HG02610 (cell line): ENCODE results near the gene MSRB2.

ENCODE experiments used
- ATAC-seq: cut with Tn5 transposase; IDR thresholded peaks from one replicate; pipeline ENCODE4 v1.9.1; 2021; ENCODE audit warnings: mild to moderate bottlenecking, moderate library complexity; ENCODE audit not compliant: unreplicated experiment

MSRB2 gene

DNA sequence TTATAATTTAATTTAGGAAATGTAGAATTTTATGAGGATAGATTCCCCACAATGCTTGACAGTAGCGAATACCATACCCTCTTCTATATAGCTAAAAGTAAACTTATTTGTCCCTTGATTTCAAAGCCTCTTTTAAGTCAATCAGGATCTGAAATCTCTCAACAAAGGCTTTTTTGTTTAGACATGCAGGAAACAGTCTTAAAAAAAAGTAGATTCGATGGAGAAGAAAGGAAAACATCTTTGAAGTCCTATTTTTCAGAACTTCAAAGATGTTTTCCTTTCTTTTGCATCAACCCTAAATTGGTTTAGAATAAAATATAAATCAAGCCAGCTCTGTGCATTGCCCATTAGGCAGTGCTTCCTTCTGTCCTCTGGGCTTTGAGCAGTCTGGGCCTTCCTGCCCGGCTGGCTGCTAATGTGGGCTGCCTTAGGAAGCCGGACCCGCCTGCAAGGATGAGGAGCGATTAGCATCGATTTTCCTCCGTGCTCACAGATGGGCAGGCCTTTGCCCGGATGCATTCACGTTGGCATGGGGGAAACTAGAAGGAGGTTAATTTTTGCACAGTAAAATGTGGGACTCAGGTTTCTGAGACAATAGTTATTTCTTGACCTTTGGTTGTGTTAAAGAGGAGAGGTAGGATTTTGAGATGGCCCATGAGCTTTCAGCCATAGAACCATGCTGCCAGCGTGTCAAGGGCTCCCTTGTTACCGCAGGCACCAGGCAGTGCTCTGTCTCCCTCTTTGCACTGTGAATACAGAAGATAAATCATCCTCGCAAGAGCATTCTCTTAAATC is 15.5 kb downstream of the MSRB2 start:
- no peak for ATAC-seq

DNA sequence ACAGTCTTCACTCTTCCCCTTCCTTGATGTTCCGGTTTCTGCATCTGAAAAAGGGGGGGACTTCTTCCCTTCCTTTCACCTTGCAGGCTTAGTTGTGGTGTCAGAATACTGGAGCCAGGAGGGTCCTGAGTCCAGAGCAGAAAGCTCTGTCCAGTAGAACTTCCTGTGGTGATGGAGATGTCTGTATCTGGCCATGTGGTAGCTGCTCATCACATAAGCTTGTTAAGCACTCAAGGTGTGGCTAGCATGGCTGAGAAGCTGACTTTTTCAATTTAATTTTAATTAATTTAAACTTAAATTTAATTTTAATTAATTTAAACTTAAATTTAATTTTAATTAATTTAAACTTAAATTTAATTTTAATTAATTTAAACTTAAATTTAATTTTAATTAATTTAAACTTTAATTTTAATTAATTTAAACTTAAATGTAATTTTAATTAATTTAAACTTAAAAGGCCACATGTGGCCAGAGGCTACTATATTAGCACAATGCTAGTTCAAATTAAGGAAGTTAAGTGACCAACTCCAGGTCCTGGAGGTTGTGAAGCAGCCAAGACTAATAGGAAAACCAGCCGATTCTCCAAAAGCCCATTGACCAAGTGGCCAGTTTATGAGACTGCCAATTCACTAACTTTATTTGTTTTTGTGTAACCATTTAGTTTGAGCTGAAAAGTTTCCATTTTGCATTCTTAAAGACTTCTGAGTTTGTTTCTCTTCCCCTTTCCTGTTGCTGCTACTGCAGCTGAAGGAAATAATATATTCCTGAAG is 16.3 kb downstream of the MSRB2 start:
- ATAC-seq = no peak

DNA sequence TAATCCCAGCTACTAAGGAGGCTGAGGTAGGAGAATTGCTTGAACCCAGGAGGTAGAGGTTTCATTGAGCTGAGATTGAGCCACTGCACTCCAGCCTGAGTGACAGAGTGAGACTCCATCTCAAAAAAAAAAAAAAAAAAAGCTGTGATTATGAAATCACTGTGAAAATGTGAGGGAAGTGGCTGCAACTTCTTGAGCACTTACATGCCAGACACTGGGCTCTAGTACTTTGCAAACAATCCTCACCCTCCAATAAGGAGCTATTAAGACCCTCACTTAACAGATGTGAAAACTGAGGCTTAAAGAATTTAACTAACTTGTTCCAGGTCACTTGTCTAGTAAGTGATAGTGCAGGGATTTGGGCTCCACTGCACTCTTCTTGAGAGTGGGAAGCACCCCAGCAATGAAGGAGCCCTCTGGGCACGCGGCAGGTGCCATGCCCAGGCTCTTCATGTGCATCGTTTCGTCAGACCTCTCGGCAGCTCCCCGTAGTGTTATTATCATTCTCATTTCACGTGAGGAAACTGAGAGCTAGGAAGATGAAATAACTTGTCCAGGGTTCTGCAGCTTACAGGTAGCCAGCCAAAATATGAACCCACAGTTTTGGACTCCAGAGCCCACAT is 19.0 kb downstream of the MSRB2 start:
- no peak for ATAC-seq

DNA sequence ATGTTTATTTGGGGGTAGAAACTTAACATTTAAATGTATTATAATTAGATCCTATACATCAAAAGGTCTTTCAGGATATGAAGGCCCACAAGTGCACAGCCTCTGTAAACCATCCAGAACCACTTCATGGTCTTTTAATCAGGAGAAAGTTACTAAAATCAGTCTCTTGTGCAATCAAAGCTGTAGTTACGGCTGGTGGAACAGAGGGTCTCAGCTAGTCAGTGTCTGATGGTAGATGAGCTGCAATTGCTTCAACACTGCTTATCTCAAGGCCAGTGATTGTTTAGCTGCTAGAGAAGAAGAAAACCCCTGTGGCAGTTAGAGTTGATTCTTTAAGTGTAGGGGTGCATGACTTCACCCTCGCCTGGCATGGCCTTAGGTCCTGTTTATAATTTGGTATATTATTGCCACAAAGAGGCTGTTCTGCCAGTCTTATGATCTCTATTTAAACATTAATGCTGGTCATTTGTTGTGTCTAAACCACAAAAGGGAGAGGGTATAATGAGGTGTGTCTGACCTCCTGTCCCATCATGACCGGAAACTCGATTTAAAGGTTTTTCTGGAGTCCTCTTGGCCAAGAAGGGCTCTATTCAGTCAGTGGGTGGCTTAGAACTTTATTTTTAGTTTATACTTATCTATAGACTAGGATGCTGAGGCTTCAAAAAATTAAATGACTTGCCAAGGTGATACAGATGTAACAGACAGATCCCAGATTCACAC is 21.3 kb downstream of the MSRB2 start:
- no peak for ATAC-seq

DNA sequence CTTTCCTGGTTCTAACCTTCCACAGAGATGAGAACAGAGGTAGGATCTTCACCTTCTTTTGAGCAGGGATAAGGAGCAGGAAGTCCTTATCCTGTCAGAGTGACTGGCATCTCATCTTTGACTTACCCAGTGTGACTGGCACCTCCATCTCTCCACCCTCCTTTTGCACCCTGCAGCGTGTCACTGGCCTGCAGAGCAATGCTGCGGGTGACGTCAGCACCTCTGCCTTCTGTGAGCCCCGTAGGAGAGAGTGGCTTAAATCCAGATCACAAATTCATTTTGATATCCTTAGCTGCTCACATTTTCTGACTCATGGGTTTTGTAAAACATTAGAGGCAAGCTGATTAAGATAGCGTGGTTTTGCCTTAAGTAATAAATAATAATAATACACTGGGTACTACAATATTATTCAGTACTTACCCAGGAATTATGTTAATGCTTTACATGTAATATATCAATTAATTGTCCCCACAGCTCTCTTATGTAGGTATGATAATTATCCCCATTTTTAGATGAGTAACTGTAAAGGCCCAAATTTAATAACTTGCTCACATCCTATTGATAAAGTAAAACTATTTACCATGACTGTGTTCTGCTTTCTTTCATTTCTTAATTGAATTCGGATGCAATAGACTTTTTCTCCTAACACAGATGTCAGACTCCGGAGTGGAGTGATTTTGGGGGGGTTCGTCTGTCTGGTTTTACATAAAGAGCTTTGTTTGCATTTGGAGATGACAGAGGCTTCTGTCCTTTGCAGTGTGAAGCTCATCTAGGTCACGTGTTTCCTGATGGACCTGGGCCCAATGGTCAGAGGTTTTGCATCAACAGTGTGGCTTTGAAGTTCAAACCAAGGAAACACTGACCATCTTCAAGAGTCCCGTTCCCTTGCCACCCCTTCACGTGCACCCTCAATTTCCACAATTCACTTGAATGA is 24.9 kb downstream of the MSRB2 start:
- no peak for ATAC-seq

DNA sequence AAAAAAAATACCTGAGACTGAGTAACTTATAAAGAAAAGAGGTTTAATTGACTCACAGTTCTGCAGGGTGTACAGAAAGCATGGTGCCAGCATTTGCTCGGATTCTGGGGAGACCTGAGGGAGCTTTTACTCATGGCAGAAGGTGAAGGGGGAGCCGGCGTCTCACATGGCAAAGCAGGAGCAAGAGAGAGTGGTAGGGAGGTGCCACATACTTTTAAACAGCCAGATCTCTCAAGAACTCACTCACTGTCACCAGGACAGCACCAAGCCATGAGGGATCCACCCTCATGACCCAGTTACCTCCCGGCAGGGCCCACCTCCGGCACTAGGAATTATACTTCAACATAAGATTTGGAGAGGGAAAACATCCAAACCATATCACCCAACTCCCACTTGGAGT is 25.8 kb downstream of the MSRB2 start:
- no peak for ATAC-seq

DNA sequence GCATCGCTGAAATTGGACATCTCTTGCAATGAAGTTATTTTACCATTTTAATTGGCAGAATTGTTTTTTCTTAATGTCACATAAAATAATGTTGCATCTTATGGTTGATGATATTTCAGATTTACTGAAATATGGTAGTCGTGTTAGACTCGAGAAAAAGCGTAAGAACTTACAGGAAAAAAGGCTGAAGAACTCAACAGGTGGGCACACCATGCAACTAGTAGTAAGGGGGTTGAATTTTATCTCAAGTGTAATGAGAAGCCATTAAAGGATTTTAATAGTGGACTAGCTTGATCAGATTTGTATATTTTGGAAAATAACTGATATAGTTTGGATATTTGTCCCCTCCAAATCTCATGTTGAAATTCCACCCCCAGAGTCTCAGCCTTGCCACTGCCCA is 41.1 kb downstream of the MSRB2 start:
- ATAC-seq = no peak

DNA sequence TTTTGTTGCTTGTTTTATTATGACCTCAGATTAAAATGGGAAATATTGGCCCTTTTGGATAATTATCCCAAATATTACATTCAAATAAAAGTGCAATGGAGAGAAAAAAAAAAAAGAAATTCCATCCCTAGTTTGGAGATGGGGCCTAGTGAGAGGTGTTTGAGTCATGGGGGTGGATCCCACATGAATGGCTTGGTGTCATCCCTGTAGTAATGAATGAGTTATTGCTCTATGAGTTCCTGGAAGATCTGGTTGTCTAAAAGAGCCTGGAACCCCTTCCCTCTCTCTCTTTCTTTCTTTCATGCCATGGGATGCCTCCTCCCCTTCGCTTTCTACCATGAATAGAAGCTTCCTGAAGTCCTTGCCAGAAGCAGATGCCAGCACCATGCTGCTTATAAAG is 44.3 kb downstream of the MSRB2 start:
- no peak for ATAC-seq

DNA sequence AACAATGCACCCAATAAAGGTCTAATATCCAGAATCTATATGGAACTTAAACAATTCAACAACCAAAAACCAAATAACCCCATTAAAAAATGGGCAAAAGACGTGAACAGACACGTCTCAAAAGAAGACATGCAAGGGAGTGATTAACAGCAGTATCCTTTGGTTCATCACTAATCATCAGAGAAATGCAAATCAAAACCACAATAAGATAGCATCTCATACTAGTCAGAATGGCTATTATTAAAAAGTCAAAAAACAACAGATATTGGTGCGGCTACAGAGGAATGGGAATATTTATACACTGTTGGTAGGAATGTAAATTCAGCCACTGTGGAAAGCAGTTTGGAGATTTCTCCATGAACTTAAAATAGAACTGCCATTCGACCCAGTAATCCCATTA is 46.6 kb downstream of the MSRB2 start:
- no peak for ATAC-seq

DNA sequence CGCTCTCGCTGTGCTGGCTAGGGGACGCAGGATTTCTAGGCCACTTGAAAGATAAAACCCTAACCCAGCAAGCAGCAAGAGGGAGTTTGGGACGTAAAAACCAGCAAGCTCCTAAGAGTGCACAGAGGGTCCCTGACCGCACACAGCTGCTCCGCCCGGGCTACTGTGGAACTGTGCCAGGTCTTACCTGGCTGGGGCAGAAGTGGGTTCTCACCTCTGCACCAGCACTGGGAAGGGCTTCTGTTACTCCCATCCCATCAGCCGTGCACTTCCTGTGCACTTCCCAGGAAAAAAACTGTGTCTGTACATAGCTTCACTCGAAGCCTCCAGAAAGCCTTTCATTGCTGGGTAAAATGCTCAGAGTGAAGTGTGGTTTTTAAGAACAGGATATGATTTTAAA is 50.9 kb downstream of the MSRB2 start:
- no peak for ATAC-seq

DNA sequence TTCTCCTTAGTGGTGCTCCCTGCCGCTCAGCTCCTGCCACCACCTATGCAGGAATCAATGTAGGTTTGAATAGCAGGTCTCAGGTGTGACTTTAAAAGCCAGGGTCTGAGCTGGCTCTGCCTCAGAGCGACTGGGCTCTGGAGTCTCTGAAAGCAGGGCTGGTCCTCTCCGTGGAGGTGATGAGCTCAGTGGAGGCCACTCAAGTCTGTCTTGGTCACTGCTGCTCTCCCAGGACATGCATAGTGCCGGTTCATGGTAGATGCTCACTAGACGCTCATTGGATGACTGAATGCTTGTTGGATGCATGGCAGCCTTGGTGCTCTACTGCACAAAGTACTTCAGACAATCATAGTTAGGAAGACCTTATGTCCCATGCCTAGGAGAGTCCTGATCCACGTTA is 51.7 kb downstream of the MSRB2 start:
- no peak for ATAC-seq

DNA sequence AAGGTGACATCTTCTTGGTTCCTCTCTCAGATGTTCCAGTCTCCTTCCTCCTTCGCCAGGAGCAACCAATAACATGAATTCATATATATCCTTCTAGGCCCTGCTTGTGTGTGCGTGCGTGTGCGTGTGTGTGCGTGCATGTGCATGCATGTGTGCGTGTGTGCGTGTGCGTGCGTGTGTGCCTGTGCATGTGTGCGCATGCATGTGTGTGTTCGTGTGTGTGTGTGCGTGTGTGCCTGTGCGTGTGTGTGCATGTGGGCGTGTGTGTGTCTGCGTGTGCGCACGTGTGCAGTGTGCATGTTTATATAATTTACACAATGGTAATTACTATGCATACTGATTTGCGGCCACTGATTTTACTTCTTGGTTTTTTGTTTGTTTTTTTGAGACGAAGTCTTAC is 52.8 kb downstream of the MSRB2 start:
- no peak for ATAC-seq

DNA sequence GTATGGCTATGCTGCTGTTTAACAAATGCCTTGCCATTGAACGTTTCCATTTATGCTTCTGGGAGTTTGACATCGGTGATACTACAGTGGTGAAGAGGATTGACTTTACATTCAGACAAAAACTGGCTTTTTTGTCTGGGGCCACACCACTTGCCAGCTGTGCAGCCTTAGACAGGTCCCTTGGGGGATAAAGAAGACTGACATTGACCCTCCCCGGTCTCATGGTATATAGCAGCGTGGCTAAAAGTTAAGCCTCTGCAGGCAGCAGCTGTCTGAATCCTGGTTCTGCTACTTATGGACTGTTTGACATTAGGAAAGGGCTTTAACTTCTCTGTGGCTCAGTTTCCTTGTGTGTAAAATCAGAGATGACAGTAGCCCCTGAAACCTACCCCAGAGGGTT is 54.7 kb downstream of the MSRB2 start:
- no peak for ATAC-seq

DNA sequence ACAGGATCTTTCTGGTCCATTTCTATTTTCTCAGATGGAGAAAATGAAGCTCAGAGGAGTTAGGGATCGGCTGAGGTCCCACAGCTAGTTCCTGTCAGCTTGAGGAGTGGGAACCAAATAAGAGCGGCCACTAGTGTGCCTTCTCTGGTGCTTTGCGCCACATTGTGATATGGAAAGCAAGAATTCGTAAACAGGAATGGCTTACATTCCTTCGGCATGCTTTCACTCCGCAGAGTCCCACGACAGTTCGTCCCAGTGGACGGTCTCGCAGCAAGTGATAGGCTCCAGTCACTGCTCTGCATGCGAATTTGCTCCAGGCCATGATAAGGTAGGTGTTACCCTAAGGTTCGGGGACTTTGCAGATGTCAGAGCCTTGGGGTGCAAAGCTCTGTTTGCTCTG is 55.2 kb downstream of the MSRB2 start:
- no peak for ATAC-seq

DNA sequence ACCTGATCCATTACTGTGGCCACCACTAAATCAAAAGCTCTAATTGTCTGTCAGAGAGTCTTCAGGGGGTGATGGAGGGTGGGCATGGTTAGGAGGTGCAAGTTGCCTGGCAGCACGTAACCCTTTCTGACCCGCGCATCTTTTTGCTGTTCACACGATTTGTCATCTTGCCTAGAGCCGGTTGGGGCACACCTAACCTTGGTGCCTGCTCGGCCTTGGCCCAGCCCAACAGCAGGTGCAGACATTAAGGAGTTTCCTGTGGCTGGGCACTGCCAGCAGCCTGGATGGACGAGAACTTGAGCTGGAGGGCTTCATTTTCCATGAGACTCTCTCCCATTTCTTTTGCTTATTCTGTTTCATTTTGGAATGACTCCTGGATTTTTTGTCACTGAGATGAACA is 55.7 kb downstream of the MSRB2 start:
- ATAC-seq = no peak

DNA sequence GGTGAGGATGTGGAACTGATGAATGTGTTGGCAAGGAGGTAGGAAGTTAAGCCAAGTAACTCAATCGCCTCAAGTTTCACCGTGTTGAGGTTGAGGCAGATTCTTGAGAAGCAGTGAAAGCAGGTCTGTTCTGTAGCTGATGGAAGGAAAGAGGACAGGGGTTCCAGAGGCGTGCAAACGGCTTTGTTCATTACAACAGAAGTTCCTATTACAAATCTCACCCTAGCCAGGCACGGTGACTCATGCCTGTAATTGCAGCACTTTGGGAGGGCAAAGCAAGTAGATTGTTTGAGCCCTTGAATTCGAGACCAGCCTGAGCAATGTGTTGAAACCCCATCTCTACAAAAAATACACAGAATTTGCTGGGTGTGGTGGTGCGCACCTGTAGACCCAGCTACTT is 59.8 kb downstream of the MSRB2 start:
- ATAC-seq = no peak

DNA sequence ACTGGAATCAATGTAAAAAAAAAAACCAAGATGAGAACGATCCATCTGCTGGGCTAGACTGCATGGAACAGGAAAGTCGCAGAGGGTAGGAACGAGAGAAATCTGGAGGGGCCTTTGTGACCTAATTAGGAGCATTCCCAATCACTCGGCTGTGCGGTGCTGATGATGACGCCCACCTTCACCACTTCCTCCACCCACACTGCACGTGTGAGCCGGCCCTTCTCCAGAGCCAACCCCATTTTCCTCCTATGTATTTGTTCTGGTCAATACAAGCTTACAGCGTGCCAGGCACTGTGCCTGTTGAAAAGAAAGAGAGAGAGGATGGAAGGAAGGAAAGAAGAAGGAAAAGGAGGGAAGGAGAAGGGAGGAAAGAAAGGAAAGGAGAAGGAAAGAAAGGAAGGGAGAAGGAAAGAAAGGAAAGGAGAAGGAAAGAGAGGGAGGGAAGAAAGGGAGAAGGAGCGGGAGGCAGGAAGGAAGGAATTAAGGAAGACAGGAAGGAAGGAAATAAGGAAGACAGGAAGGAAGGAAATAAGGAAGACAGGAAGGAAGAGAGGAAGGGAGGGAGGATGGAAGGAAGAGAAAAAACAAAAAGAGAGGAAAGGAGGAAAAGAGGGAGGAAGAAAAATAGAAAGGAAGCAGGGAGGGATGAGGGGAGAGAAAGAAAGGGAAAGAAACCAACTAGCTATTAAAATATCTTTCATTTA is 61.2 kb downstream of the MSRB2 start:
- ATAC-seq = no peak

DNA sequence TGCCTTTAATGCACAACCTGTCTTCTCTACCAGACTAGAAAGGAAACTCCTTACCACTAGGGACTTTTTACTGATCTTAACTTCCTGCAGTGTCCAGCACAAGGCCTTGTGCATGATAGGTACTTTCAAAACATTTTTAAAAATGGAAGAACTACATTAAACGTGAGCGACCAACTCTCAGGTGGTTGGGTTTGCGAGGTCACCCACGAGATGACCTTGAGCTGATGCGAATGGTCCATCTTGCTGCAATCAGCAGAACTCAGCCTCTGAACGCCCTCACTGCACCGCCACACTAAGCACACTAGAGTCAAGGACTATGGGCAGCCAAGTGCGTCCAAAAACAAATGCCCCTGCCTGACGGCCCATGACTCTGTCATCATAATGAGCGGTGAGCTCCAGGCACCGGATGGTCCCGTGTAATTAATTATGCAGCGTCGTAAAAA is 61.9 kb downstream of the MSRB2 start:
- no peak for ATAC-seq

DNA sequence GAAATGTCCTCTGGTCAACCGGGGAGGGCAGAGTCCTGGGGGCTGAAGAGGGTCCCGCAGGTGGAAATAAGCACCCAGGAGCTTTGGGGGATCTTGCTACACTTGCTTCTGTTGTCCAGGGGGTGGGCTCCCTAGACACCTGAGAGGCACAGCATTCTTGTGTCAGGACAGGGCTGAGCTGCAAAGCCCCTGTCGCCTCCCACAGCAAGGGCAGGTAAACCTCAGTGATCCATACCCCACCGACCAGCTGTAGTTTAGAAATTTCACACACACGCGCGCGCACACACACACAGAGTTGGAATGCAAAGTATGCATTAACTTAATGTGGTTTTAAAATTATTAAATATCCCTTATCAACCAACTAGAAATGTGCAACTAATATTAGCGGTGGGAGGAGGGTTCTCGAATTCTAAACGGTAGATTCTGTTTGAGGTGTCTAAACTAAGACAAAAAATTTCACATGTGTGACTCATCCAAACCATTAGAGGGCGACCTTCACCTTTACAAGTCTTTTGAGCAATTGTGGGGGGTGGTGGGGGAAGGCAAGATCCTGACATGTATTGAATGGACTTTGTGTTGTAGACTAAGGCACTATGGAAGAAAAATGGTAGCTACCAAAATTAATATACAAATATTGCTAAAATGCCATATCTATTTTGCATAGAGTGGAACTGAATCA is 62.5 kb downstream of the MSRB2 start:
- ATAC-seq = peak; percentile 54
